ENCODE measurements around the gene PKDCC.
"Not testable (repeated sequence)": the region's sequence is repeated elsewhere in the genome, so short reads cannot be mapped to it uniquely, and the experiment has no call there.

Gene PKDCC

DNA sequence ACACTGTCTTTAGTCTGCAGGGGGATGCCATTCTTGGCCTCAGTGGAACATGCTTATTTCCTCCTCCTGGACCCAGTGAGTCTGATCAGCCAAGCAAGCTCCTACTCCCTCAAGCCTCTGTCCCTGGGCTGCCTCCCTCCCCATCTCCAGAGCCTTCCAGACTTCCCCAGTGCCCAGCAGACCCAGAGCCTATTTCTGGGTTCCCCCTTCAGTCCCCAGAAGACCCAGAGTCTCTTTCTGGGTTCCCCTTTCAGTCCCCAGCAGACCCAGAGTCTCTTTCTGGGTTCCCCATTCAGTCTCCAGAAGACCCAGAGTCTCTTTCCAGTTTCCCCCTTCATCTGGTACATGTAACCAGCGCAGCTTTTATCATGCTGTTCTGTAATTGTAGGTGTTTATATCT is 17.0 kb upstream of the PKDCC start:
- no peak for DNase-seq

- no peak for DNase-seq
Measured at GRCh38 chr2:42031281-42032223, 16.3 kb upstream of the PKDCC start.

DNA sequence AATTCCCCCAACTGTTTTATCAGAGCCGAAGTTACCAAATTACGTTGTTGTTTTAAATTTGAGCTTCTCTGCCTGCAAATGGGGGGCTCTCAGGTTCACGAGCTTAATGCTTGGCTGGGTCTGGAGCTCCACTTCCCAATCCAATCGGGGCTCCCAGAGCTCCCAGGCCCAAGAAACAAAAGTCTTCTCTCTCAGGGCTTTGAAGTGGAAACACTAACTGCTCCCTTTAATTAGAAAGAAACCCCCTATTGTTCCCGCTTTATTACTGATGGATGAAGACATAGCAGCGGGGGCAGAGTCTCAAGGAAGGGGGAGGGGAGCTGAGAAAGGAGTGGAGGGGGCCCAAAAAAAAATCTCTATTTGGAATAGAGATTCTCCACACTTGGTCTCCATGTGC is 15.6 kb upstream of the PKDCC start:
- DNase-seq: no peak

- no peak for DNase-seq
Measured at GRCh38 chr2:42032745-42033144, 15.1 kb upstream of the PKDCC start.

GRCh38 chr2:42034096-42034495 is 13.7 kb upstream of the PKDCC start:
- DNase-seq: not testable (repeated sequence)

DNA sequence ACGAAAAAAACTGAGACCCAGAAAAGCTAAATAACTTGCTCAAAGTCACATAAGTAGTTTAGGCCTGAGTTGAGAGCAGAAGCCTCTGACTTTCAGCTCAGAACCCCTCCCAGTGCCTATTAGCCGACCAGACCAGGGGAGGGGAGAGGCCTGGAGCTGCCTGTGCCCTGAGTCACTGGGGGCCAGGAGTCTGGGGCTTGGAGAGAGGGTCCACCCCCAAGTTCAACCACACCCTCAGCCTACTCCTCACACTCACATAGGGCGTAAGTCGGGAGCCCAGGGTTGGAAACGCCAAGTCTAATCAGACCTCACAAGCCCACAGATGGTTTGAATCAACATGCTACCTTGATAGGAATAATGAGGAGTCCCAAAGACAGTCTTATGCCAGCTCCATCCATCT is 12.6 kb upstream of the PKDCC start:
- no peak for DNase-seq

DNA sequence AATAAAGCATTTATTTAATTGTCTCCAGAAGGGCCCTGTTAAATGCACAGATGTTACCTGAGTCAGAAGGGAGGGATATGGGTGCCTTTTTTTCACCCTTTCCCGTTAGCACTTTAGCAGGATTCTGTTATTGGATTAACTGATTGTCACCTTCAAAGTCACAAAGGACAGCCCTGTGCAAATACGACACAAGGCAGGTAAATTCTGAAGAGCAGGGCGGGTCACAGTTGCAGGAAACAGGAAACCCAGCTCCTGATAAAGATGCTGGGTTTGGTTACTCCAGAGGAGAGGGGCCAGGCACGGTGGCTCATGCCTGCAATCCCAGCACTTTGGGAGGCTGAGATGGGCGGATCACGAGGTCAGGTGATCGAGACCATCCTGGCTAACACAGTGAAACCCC is 11.4 kb upstream of the PKDCC start:
- DNase-seq: no peak

GRCh38 chr2:42036940-42037339 is 10.9 kb upstream of the PKDCC start:
- no peak for DNase-seq

DNA sequence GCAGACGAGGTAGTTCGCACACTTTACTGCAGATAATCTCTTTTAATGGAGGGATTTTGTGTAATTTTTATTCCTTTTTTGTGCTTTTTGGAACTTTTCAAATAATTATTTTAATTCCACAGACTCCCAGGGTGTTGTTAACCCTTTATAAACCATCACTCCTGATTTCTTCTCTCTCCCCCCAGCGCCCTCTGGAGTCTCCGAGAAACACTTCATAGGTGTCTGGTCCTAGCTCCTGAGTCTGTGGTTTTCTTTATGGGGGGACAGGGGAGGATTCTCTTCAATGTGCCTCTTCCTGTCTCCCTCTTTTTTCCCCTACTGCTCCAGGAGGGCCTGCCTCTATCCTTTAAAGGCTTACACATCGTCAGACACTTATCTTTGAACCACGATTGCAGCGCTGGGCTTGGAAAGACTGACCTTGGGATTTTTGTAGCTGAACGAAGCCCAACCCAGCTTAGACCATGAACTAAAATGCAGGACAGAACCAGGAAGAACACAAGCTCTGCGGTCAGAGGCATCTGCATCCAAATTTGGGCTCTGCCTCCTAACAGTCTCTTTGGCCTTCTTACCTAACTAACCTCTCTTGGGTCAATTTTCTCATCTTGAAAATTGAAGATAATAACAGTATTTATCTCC is 7.1 kb upstream of the PKDCC start:
- DNase-seq: no peak

DNA sequence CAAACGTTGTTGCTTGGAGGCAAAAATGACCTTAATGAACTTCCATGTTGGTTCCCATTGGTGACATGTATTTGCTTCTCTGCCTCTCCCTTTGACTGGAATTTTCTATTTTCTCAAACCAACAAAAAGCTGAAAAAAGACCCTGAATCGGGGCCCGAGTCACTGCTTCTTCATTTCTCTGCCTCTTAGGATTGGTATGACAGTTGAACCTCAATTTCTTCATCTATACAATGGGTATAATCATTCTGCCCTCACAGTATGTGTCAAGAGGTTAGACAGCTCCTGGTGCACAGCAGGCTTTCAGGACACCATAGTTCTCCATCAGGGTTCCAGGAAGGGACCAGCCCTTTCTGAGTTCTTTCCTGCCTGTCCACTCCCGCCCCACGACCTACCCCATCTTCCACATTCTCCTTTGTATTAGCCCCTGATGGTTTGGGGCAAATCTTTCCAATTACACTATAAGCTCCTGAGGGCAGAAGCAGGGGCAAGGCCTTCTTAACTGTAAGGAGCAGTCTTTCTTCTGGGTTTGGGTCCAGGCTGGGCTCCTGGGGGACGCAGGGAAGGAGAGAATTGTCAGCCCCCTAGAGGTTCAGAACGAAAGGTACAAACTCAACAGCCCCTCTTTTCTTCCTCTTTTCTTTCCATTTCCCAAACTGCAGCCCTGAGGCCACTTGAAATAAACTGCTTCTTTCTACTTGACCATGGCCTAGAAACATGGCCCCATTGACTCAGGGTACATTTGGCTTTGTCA is 6.3 kb upstream of the PKDCC start:
- no peak for DNase-seq

DNA sequence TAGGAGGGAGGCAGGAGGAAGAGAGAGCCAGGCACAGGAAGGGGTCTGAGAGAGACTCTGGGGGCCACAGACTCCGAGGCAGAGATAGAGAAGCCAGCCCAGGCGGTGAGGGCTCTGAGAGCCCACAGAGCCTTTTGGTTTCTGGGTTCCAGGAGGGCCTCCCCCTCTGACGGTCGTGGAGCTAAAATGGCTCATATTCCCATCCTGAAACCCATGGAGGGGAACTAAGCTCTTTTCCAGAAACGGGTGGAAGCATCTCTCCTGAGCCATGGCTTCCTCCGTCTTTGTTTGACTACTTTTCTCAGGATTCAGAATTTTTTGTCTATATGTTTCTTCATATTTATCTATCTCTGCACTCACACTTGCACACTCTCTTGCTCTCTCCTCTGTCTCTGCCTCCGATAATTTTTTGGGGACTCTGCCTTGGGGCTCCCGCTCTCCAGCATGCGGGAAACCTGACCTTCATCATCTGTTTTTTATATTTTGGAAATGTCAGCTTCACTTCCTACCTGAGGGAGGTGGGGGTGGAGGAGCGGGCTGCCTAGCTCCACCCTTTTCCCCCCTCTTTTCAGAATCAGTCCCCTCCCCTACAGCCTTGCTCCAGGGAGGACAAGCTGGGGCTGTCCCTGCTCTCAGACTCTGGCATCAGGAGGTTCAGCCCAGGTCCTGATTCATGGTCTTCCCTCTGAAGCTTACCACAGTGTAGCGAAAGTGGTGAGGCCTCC is 5.0 kb upstream of the PKDCC start:
- DNase-seq: no peak

DNA sequence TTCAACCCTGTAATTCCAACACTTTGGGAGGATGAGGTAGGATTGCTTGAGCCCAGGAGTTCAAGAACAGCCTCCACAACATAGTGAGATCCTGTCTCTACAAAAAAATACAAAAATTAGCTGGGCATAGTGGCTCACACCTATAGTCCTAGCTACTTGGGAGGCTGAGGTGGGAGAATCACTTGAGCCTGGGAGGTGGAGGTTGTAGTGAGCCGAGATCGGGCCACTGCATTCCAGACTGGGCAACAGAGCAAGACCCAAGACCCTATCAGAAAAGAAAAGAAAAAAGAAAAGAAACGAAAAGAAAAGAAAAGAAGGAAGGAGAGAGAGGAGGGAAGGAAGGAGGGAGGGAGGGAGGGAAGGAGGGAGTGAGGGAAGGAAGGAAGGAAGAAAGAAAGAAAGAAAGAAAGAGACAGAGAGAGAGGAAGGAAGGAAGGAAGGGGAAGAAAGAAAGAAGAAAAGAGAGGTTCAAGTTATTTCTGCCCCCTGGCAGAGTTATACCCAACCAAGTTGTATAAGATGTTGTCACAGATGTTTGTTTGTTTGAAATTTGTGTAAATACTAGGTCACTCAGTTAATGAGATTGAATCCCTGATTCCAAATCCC is 3.9 kb upstream of the PKDCC start:
- no peak for DNase-seq

DNA sequence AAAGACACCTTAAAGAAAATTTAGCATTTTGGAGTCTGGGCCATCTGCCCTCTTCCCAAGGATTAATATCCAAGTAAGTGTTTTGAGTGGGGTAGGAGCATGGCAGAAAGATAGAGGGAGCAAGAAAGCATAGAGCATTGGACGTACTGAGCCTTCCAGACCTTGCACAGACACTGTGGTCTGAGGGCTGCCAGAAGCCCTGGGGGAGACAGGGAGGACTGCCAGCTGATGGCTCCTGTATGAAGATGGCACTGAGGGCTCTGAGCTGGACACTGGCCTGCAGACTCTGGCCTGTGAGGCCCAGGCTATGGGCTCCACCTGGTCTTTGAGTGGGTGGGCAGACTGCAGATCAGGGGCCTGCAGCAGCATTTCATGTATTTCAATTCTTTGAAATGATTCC is 2.9 kb upstream of the PKDCC start:
- no peak for DNase-seq

GRCh38 chr2:42045352-42045751 is 2.5 kb upstream of the PKDCC start:
- DNase-seq: no peak

- no peak for DNase-seq
Measured at GRCh38 chr2:42045848-42046748, 1.7 kb upstream of the PKDCC start.

- peak; percentile 16 for DNase-seq
Measured at GRCh38 chr2:42046819-42047487, 868 bp upstream of the PKDCC start.

DNA sequence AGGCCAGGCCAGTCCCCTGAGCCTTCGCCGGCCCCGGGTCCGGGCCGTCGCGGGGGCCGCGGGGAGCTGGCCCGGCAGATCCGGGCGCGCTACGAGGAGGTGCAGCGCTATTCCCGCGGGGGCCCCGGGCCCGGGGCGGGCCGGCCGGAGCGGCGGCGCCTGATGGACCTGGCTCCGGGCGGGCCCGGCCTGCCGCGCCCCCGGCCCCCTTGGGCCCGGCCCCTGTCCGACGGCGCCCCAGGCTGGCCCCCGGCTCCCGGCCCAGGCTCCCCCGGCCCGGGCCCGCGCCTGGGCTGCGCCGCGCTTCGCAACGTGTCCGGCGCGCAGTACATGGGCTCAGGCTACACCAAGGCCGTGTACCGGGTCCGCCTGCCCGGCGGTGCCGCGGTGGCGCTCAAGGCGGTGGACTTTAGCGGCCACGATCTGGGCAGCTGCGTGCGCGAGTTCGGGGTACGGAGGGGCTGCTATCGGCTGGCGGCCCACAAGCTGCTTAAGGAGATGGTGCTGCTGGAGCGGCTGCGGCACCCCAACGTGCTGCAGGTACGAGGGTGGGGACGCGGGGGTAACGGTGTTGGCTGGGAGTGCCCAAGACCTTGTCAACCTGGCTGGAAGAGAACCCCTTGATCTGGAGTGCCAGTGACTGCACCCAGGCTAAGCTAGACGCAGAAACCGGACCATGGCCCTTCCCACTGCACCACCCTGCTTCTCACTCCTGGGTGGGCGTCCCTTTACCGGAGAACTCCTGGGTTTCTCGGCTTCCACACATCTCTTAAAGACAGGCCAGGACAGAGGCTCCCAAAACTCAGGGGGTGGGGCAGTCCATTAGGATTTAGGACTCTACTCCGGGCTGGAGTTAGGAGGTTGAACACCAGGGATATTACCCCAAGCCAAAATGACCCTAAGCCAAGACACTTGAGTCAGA is 739 bp downstream of the PKDCC start:
- DNase-seq: no peak

GRCh38 chr2:42049221-42050009 is 1.6 kb downstream of the PKDCC start:
- DNase-seq: no peak
